AG04449 (cell line): ENCODE results near the gene CTNNA2.

ENCODE experiments used
- CTCF ChIA-PET: fragments of 350-600 bp; formaldehyde crosslinking; extraction: SDS; loops from one replicate; lab custom pipeline; 2021; ENCODE audit warnings: antibody characterized with exemption; lab: Yijun Ruan, JAX
- POLR2A ChIA-PET: fragments of 400-600, 350-600 bp; formaldehyde crosslinking; extraction: SDS; loops from one replicate; lab custom pipeline; 2020; ENCODE audit warnings: antibody characterized with exemption, inconsistent platforms; lab: Yijun Ruan, JAX
- DNase-seq: peaks from one replicate; pipeline ENCODE4 v3.0.0-alpha.2; 2010; ENCODE audit warnings: low read depth, low spot score
- H3K4me3 ChIP-seq: 2 replicates; pipeline ENCODE4 v1.5.1; 2011; ENCODE audit warnings: low read depth, mild to moderate bottlenecking, control low read depth, low read length
- CTCF ChIP-seq: IDR thresholded peaks from one replicate; pipeline ENCODE4 v1.5.1; 2011; ENCODE audit warnings: mild to moderate bottlenecking, moderate library complexity, low read length, control low read depth, inconsistent platforms; ENCODE audit not compliant: insufficient read depth; ENCODE audit errors: missing control alignments

CTNNA2 gene

GRCh38 chr2:80322958-80323357 lies 810.1 kb downstream of the CTNNA2 start:
- no peak overlapping the region for H3K4me3 ChIP-seq
- no peak for TF ChIP-seq CTCF
- POLR2A ChIA-PET, result no interaction called here
- DNase-seq, result no peak
- CTCF ChIA-PET, result interaction anchor here (7.2 kb wide), 1 partner anchor 177 kb away, joined by 240 read pairs; no protein-coding TSS in a partner anchor

GRCh38 chr2:80323610-80324009 lies 810.8 kb downstream of the CTNNA2 start:
- POLR2A ChIA-PET, result no interaction called here
- CTCF ChIA-PET, result interaction anchor here (2.1 to 7.2 kb wide), 2 partner anchors 30 to 176 kb away, joined by 4 to 240 read pairs; no protein-coding TSS in a partner anchor
- TF ChIP-seq CTCF, result no peak
- no peak overlapping the region for H3K4me3 ChIP-seq
- DNase-seq, result no peak

GRCh38 chr2:80324525-80324924 lies 811.7 kb downstream of the CTNNA2 start:
- CTCF ChIA-PET, result interaction anchor here (1.5 to 7.2 kb wide), 3 partner anchors 15 to 175 kb away, joined by 4 to 240 read pairs (median 5); no protein-coding TSS in a partner anchor
- no peak for DNase-seq
- no peak for TF ChIP-seq CTCF
- no peak overlapping the region for H3K4me3 ChIP-seq
- POLR2A ChIA-PET, result no interaction called here

- H3K4me3 ChIP-seq, result no peak overlapping the region
- POLR2A ChIA-PET, result no interaction called here
- TF ChIP-seq CTCF, result peak; percentile 24
- DNase-seq, result no peak
- CTCF ChIA-PET, result interaction anchor here (0.9 to 7.2 kb wide), 8 partner anchors 14 to 253 kb away, joined by 3 to 240 read pairs (median 4); partner anchors contain the start of gene LRRTM1
These were observed 813.4 kb downstream of the CTNNA2 start for GRCh38 chr2:80326214-80326613.

- ChIA-PET POLR2A (interaction anchor here (0.7 kb wide), 1 partner anchor 16 kb away, joined by 3 read pairs; no protein-coding TSS in a partner anchor), CTCF (interaction anchor here (1.3 to 7.2 kb wide), 4 partner anchors 17 to 173 kb away, joined by 3 to 240 read pairs (median 4); partner anchors contain the start of gene LRRTM1)
- no peak for DNase-seq
- TF ChIP-seq CTCF, result no peak
- no peak overlapping the region for H3K4me3 ChIP-seq
These were observed 814.0 kb downstream of the CTNNA2 start for GRCh38 chr2:80326861-80327260.

GRCh38 chr2:80328159-80328571 lies 815.3 kb downstream of the CTNNA2 start:
- DNase-seq, result no peak
- ChIA-PET CTCF (interaction anchor here (7.2 kb wide), 1 partner anchor 172 kb away, joined by 240 read pairs; no protein-coding TSS in a partner anchor), POLR2A (no interaction called here)
- no peak overlapping the region for H3K4me3 ChIP-seq
- no peak for TF ChIP-seq CTCF
